HG03025 (cell line): ENCODE results near the gene PTPRG.

Source experiments
- ATAC-seq: cut with Tn5 transposase; IDR thresholded peaks from one replicate; pipeline ENCODE4 v1.9.1; 2021; ENCODE audit warnings: mild to moderate bottlenecking, moderate library complexity; ENCODE audit not compliant: unreplicated experiment, low FRiP score

The PTPRG gene

DNA sequence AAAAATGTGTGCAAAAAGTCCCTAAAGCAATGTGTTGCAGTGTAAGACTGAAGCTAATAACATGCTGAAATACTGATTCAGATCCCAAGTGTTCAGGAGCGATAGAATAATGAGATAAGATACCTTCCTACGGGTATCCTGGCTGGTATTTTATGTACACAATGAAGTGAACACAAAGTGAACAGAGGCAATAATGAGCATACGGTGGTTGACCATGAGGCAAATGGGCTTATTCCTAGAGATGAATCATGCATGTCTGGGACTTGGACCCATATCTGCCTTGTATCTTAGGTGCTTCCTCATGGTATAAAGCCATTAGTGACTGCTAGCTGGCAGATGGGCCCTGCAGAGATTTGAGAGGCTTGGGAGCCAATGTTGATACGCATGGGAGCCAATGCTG lies 21.5 kb downstream of the PTPRG start:
- ATAC-seq: no peak

DNA sequence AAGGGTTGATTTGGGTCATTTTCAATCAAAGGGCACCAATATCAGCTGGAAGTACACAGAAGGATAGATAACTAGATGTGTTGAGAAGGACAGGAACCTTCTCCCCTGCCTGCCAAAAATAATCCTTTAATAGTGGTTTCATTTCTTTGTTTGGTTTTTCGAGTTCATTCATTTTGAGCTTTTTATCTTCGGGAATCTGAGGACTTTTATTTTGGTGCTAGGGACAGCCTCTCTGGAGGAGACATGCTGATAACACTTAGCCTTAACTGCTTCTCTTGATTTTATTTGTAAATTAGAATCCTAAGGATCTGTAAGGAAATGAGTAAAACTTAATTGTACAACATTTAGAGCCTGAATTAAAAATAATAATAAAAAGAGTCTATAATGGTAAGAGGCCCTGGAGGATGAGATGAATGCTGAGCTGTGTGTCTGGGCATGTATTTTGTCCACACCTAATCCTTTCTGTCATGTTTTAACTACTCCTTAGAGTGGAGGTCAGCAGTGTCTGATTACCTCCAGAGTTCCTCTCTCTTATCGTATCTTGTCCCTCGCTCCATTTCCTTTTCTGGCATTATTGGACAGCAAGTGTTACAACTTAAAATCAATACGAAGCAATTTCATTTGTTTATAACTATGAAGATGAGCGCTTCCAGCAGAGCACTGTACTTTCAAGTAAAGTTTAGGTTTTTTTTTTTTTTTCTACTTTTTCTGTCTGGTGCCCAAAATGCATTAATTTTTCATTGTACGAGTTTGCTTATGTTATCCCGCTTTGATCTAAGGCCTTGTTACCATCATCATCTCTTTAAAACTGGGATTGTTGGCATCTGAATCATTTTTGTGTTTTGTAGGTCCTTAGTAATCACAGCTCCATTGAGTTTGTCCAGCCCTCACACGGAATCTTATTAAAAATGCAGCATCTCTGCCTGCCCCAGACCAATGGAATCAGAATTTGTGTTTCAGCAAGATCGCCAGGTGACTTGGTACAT lies 22.8 kb downstream of the PTPRG start:
- no peak for ATAC-seq

DNA sequence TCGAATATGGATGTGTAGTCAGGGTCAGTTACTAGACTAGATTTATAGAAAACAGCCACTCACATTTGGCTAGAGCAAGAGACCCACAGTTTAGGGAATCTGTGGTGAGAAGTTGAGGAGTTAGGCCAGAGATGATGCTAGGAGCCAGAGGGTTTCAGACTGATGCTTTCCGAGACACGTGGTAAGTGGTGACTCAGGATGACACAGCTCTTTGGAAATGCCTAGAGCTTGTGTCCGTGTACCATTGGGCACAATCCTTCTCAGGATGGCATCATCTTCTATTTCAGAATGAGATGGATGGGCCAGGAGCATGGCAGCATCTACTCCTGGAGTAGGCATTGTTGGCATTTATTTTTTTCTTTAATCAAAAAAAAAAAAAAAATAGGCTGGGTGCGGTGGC lies 28.5 kb downstream of the PTPRG start:
- no peak for ATAC-seq

- no peak for ATAC-seq
Measured at GRCh38 chr3:61591300-61591699, 29.9 kb downstream of the PTPRG start.

DNA sequence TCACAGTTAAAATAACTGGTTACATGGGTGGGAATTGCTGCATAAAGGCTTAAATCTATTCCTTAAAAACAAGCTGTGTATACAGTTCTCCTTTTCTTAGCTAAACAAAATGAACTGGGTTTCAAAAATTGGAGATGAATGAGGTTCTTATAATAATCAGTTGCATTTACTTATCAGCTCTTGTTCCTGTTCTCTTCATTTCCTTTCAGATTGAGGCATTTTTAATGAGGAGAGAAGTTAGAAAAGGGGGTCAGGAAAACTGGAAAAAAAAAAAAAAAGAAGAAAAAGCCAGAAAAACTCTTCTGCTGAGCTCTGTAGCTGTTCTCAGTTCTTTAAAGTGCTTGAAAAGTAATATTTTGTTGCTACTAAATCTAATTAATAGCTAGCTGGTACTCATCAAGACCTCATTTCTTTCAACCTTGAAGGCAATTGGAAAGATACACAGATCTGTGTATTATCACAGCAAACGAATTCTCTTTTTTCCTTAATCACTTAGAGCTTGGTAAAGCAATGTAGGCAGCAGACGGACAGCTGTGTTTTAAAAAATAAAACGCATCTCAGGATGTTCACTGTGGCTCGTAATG lies 32.2 kb downstream of the PTPRG start:
- ATAC-seq: no peak

DNA sequence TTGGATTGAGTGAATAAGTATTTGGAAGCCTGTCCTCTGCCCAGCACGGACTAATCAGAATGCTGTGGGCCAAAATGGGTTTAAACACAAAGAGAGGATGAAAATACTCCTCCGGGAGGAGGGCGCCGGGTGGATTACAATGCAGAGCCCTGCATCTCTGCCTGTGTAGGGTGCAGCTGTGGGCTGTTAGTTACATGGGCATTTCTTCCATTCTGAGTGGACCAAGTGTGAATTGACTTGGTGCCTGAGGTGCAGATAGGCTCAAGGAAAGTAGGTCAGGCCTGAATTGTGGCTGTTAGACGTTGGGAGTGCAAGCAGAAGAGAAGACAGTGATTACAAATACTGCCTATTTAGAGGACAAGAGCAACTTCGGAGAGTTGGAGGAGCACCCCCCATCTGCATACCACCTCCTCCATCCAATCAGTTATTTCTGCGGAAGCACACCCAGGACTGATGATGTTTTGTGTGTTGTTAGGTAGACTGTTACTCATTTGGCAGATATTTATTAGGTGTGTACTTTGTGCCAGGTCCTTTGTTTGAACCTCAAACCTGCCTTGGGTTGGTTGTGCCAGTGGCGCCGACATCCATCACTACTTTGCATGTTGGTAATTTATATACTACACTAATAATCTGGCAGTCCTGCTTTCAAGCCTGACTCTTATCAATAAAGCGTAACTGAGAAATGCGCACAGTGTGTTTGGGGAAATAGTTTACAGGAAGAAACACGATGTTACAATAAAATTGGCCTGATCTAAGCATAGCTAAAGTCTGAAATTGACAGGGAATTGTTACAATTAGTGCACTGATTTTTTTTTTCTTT lies 33.0 kb downstream of the PTPRG start:
- ATAC-seq: no peak

DNA sequence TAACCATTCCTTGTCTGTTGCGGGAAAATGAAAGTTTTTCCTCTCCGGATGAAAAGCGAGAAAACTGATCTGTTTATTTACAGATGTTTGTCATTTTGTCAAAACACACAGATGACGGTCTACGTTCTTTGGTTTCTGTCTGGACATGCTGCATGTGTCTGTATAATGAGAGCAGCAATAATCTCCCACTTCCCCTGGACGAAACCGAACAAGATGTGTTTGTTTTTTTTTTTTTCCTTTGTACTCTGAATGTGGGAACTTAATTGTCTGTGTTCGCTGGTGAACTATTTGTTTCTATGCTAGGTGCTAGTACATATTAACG lies 33.6 kb downstream of the PTPRG start:
- ATAC-seq: no peak

DNA sequence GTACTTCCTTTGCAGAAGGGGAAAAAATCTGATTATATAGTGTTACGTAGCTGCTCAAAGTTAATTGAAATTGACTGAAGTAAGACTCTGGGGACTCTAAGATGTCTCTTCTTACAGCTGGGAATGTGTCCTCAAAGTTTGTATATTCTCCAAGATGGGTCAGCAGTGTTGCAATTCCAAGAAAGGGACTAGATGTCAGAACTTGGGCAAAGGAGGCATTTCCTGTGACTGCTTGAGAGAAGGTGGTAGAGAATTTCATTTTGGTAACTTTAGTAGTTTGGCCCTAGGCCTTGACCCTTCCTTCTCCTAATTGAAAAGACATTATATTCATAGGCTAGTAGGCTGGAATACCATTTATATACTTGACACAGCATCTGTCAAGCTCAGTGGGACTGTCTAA lies 33.9 kb downstream of the PTPRG start:
- no peak for ATAC-seq

GRCh38 chr3:61595826-61596225 lies 34.5 kb downstream of the PTPRG start:
- ATAC-seq: no peak

DNA sequence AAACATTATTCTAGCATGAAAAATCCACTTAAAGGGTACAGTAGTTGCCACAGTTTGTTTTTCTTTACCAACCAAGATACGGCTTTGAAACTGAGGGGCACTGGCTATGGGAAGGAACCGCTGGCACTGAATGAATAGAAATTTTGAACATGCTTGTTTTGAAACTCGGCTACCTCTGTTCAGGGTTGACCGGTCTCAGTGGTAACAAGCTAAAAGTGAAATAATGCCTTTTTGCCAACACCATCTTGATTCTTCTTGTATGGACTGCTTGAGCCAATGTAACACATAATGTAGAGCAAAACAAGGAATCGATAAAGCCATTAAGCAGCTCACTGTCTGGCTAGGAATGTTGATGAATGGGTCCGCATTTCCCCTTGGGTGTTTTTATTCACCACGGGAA lies 36.5 kb downstream of the PTPRG start:
- no peak for ATAC-seq

DNA sequence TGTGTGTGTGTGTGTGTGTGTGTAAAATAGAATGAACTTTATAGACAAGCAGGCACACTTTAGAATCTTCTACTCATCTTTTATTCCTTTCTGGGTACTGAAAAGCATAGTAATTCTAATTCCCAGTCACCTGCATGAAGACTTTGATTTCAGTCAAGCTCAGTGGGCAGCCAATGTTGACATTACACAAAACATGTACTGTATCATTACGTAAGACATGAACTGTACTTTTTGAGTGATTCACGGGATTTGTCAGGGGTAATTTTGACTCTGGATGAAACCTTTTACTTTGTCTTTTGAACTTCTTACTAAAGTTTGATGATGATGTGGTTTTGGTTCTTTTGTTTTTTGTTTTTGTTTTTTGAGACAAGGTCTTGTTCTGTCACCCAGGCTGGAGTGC lies 38.8 kb downstream of the PTPRG start:
- no peak for ATAC-seq

DNA sequence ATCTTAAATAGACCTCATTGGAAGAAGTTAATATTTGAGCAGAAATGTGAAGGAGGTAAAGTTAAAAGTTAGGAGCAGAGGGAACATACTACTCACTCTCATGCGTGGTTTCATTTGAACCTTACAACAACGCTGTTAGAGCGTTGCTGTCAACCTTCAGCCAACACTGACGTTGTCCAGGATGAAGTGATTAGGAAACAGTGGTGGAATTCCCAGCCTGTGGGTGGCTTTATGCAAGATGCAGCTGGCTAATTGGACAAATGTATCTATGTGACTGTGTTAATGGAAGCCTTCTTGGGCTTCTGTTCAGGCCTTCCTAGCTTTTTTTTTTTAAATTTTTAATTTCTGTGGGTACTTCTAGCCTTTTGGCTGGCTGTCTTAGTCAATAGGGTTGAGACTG lies 40.5 kb downstream of the PTPRG start:
- no peak for ATAC-seq

- no peak for ATAC-seq
Measured at GRCh38 chr3:61602466-61602865, 41.1 kb downstream of the PTPRG start.

- no peak for ATAC-seq
Measured at GRCh38 chr3:61605589-61606175, 44.3 kb downstream of the PTPRG start.

- ATAC-seq: no peak
Measured at GRCh38 chr3:61606196-61606595, 44.8 kb downstream of the PTPRG start.

DNA sequence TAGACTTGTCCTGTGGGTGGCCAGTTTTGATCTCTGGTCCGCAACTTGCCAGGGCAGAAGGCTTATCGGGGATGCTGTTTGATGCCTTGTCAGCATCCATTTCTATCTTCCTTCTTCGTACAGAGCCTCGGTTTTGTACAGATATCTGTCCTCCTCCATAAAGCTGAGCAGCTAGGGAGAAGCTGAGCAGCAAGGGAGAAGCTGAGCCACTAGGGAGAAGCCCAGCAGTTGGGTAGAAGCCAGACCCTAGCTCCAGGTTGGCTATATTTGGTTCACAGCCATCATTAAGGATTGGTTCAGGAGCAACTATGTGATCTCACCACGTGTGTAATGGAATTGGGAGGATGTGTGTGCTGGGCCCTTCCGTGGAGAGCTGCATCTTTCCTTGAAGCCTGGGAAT lies 46.7 kb downstream of the PTPRG start:
- no peak for ATAC-seq

DNA sequence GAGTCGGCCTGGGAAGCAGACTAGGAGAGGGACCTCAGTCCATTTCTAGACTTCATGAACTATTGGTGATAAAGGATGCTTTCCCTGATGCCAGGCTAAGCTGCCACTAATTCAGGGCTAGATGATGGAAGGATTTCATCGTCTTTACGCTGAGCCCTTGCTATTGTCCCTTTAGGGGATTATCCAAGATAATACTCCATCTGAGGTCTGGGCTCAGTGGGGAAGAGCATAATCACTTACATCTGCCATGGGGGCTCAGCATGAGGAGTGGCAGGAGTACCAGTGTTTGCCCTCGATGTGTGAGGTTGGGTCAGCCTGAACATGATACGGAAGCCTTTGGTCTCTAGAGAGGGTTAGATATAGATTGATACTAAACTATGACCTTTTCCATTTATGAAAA lies 47.3 kb downstream of the PTPRG start:
- ATAC-seq: no peak

DNA sequence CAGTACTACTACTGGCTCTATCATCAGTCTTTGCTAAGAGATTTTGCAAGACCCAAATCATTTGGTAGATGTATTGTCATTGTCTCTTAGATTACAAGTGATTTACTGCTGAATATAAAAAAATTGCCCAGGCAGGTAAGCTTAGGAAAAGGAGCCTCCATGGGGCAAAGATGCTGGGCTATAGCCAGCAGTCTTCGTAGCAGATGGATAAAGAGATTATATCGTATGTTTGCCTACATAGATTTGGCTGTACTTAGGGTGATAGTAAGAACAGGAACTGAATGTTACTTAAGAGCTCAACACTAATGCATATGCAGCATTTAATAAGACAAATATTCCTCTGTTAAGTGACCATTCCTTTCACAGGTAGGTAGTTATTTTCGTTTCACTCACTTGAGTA lies 48.9 kb downstream of the PTPRG start:
- no peak for ATAC-seq

DNA sequence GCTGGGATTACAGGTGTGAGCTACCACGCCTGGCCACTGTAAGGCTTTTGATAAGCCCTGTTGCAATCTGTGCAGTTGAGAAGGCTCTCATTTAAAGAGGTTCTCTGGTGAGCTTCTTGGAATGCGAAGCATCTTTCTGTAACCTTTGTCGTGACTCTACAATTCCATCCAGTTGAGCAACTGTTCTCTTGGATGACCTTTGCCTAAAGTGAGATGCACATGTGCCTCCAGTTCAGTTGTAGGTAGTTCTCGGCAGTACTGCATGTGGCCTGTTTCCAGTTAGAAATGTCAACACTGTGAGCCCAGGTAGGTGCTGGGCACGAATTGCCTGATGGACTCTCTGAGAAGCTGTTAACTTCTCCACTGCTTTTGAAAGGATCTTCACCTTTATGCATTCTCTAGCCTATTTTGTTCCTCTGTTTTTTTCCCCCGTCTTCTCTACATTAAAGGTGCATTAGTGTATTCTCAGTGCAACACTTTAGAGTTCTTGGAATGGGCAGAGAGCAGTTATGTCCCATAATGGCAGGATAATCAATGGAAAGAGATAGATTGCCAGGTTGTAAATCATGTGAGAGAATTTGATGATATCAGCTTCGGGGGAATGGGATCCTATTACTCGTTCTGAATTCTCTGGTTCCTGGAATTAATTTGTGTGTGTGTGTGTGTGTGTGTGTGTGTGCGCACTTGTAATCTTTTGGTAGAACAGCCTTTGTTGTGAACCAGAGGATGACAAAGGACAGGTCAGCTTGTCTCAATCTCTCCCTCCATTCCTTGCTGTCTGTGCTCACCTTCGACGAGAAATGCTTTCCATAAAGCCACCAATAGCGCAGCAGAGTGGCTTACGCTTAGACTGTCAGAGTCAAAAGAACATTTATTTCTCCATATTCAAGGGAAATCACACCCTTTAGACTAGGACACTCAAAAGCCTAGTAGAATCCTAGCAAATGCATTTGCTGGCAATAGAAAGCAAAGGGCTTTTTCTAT lies 51.1 kb downstream of the PTPRG start:
- ATAC-seq: no peak

GRCh38 chr3:61613666-61614065 lies 52.3 kb downstream of the PTPRG start:
- ATAC-seq: no peak
